Liver (tissue), 9 donors: Measurements from ENCODE around the gene XRCC6. TPM values are rescaled to one million over a fixed set of nuclear protein-coding genes. Genes with fewer than 3 reads are reported as not detected.

Source experiments
- DNase-seq: peaks from one replicate; pipeline ENCODE4 v3.0.0-alpha.2; 2017; ENCODE audit warnings: low spot score
- H3K27ac ChIP-seq, 2 donors: one replicate each; pipeline ENCODE4 v1.7.0; 2013; ENCODE audit warnings: inconsistent platforms in 2 of 2, low read length in 2 of 2, control low read depth in 1 of 2, low read depth in 1 of 2, mild to moderate bottlenecking in 1 of 2
- H3K27me3 ChIP-seq, 4 donors: one replicate each; pipeline versions ENCODE4 v1.6.1 to v1.7.0; 2013; ENCODE audit warnings: low read length in 3 of 4, inconsistent platforms in 1 of 4, mild to moderate bottlenecking in 1 of 4, moderate library complexity in 1 of 4; ENCODE audit not compliant: control insufficient read depth in 4 of 4, insufficient read depth in 4 of 4
- H3K36me3 ChIP-seq, 4 donors: one replicate each; pipeline versions ENCODE4 v1.6.1 to v1.7.0; 2013; ENCODE audit warnings: low read length in 3 of 4, mild to moderate bottlenecking in 3 of 4, low read depth in 1 of 4, moderate library complexity in 1 of 4; ENCODE audit not compliant: control insufficient read depth in 4 of 4, insufficient read depth in 3 of 4
- H3K4me1 ChIP-seq, 4 donors: one replicate each; pipeline versions ENCODE4 v1.6.1 to v1.7.0; 2013; ENCODE audit warnings: low read length in 3 of 4, mild to moderate bottlenecking in 3 of 4, moderate library complexity in 1 of 4; ENCODE audit not compliant: control insufficient read depth in 4 of 4, insufficient read depth in 4 of 4
- H3K4me3 ChIP-seq, 3 donors: one replicate each; pipeline versions ENCODE4 v1.6.1 to v1.7.0; 2013; ENCODE audit warnings: low read length in 3 of 3, control low read depth in 1 of 3, low read depth in 1 of 3, mild to moderate bottlenecking in 1 of 3
- H3K9ac ChIP-seq, 2 donors: one replicate each; pipeline ENCODE4 v1.7.0; 2013; ENCODE audit warnings: low read length in 2 of 2, mild to moderate bottlenecking in 2 of 2, moderate library complexity in 2 of 2, control low read depth in 1 of 2, low read depth in 1 of 2
- H3K9me3 ChIP-seq, 4 donors: one replicate each; pipeline versions ENCODE4 v1.6.1 to v1.7.0; 2013; ENCODE audit warnings: low read length in 3 of 4; ENCODE audit not compliant: control insufficient read depth in 4 of 4
- ATF3 ChIP-seq: IDR thresholded peaks from 2 replicates; pipeline ENCODE4 v1.6.1; 2016; ENCODE audit warnings: antibody characterized with exemption
- CTCF ChIP-seq: fragments of 150-350 bp; IDR thresholded peaks from 2 replicates; pipeline ENCODE4 v1.5.1; 2017; ENCODE audit warnings: improper control_type of control experiment, low read depth, low read length; ENCODE audit not compliant: missing input control
- EGR1 ChIP-seq, 2 donors: IDR thresholded peaks; 2 replicates each; pipeline ENCODE4 v1.6.1; 2016 to 2018; ENCODE audit warnings: antibody characterized with exemption in 2 of 2, low read depth in 2 of 2
- FOXA1 ChIP-seq: IDR thresholded peaks from 2 replicates; pipeline ENCODE4 v1.6.1; 2016; ENCODE audit warnings: antibody characterized with exemption
- FOXA2 ChIP-seq: IDR thresholded peaks from 2 replicates; pipeline ENCODE4 v1.6.1; 2016; ENCODE audit warnings: antibody characterized with exemption
- GABPA ChIP-seq, 2 donors: IDR thresholded peaks in 1 of 2; conservative IDR thresholded peaks in 1 of 2; 2 replicates each; pipeline ENCODE4 v1.6.1; 2016; ENCODE audit warnings: antibody characterized with exemption in 2 of 2, mild to moderate bottlenecking in 1 of 2, moderate library complexity in 1 of 2
- HNF4A ChIP-seq, 2 donors: conservative IDR thresholded peaks; 2 replicates each; pipeline ENCODE4 v1.6.1; 2016; ENCODE audit warnings: antibody characterized with exemption in 2 of 2, mild to moderate bottlenecking in 2 of 2
- HNF4G ChIP-seq: IDR thresholded peaks from 2 replicates; pipeline ENCODE4 v1.6.1; 2016; ENCODE audit warnings: antibody characterized with exemption
- JUND ChIP-seq, 2 donors: IDR thresholded peaks; 2 replicates each; pipeline ENCODE4 v1.6.1; 2016; ENCODE audit warnings: antibody characterized with exemption in 2 of 2
- NR2F2 ChIP-seq: IDR thresholded peaks from 2 replicates; pipeline ENCODE4 v1.6.1; 2016; ENCODE audit warnings: antibody characterized with exemption
- RAD21 ChIP-seq, 2 donors: IDR thresholded peaks; 2 replicates each; pipeline ENCODE4 v1.6.1; 2016; ENCODE audit warnings: antibody characterized with exemption in 2 of 2, mild to moderate bottlenecking in 2 of 2
- RXRA ChIP-seq, 2 donors: IDR thresholded peaks; 2 replicates each; pipeline ENCODE4 v1.6.1; 2017 to 2018; ENCODE audit warnings: antibody characterized with exemption in 2 of 2, mild to moderate bottlenecking in 1 of 2
- SP1 ChIP-seq: IDR thresholded peaks from 2 replicates; pipeline ENCODE4 v1.6.1; 2018; ENCODE audit warnings: antibody characterized with exemption, mild to moderate bottlenecking
- TAF1 ChIP-seq: conservative IDR thresholded peaks from 2 replicates; pipeline ENCODE4 v1.6.1; 2016; ENCODE audit warnings: antibody characterized with exemption, mild to moderate bottlenecking
- YY1 ChIP-seq: IDR thresholded peaks from 2 replicates; pipeline ENCODE4 v1.6.1; 2016; ENCODE audit warnings: antibody characterized with exemption, mild to moderate bottlenecking
- WGBS: extraction: QIAGEN DNeasy Blood & Tissue Kit; methylation state at CpG from one replicate; pipeline ENCODE4 v1.1.7; 2013; 5-methylcytosine and 5-hydroxymethylcytosine counted together
- polyA plus RNA-seq, 2 donors: library from polyadenylated mRNA; stranded (reverse) in 1 of 2; unstranded in 1 of 2; fragments of 200-250 nt in 1 of 2; fragments of >200 nt in 1 of 2; fragmentation: Nextera tagmentation in 1 of 2; extraction: Ambion mirVana in 1 of 2; gene quantifications; one replicate each; pipeline versions ENCODE4 v1.2.1 to v1.2.3, GENCODE V29; 2013 to 2015
- total RNA-seq, 2 donors: library from RNA; depleted of rRNA; stranded (reverse); fragments of >200 nt; gene quantifications; one replicate each; pipeline ENCODE4 v1.2.3, GENCODE V29; 2014
- TF ChIP-seq, protein P1 (sequence below): IDR thresholded peaks from 2 replicates; pipeline ENCODE4 v1.6.1; 2016; ENCODE audit warnings: antibody characterized with exemption
- TF ChIP-seq, protein P2 (sequence below): IDR thresholded peaks from 2 replicates; pipeline ENCODE4 v1.6.1; 2016; ENCODE audit warnings: antibody characterized with exemption
- TF ChIP-seq, protein P3 (sequence below): IDR thresholded peaks from 2 replicates; pipeline ENCODE4 v1.6.1; 2016; ENCODE audit warnings: antibody characterized with exemption, mild to moderate bottlenecking
- donor health status: healthy.
- donor health status: healthy.
- donor health status: healthy.
- donor health status: healthy.
- donor health status: healthy.

XRCC6 gene
- total and polyA plus RNA-seq, 4 donors: 81.8 to 148 (median 96.0) TPM

DNA sequence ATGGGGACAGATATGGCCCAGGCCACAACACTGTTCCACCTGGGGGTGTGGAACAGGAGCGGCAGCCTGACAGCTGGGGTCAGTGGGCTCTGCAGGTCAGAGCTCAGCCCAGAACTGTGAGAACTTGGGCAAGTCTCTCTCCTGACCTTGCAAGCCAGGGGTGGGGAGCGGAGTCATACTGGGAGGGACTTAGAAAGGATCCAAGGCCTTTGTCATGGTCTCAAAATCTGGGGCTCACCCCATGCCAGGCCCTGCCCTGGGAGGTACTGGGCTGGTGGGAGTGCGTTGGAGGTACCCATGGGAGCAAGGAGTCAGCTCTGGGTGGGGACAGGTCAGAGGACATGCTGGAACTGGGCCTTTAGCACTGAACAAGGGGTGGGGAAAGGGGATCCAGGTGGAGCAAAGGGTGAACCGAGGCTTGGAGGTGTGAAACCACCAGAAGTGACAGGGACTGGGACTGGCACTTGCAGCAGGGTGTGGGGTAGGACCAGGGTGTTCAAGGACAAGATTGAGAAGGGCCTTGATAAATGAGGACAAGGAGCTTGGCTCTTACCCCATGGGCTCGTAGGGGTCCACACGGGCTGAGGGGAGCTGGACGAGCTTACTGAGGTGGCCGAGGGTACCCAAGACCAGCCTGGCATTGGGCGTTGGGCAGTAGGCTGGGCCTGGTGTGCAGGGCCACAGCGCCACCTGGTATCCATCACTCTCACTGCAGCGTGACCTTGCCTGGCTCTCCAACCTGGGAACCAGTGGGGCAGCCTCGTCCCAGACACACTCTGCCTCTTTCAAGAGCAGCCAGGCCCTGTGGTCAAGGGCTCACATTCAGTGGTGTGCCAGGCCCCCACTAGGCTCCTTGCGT, 24.1 kb upstream of the XRCC6 start:
- 48% methylated on average over 13 of the region's 13 CpGs for WGBS
- TF ChIP-seq YY1: no peak
- TF ChIP-seq NR2F2: no peak
- no peak for TF ChIP-seq EGR1 (IDR thresholded peaks at IDR 0.05; ENCODE audit: low read depth in 2 of 2)
- TF ChIP-seq ATF3: no peak
- peak; percentile 82 to 92 for TF ChIP-seq RAD21 (IDR thresholded peaks at IDR 0.05)
- peak; percentile 68 for TF ChIP-seq CTCF
- TF ChIP-seq TAF1: no peak
- TF ChIP-seq, protein P1, sequence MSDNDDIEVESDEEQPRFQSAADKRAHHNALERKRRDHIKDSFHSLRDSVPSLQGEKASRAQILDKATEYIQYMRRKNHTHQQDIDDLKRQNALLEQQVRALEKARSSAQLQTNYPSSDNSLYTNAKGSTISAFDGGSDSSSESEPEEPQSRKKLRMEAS: no peak
- no peak for TF ChIP-seq HNF4G
- no peak for TF ChIP-seq FOXA2
- peak in 1 of 2 donors; percentile 16 for TF ChIP-seq RXRA (IDR thresholded peaks at IDR 0.05)
- no peak for TF ChIP-seq SP1
- Histone ChIP-seq H3K27ac (no peak overlapping the region), H3K9ac (no peak overlapping the region), H3K36me3 (peaks cover 4 to 16% (median 15%) of the 10 kb centered on the region in 4 donors), H3K4me3 (no peak overlapping the region), H3K27me3 (no peaks in the 10 kb centered on the region), H3K4me1 (peaks cover 0 to 12% (median 5%) of the 10 kb centered on the region in 4 donors), H3K9me3 (no peaks in the 10 kb centered on the region)
- peak; percentile 76 for DNase-seq

- H3K27ac ChIP-seq: no peak overlapping the region
Observed at GRCh38 chr22:41597635-41597953, 23.5 kb upstream of the XRCC6 start.

More at GRCh38 chr22:41597635-41597953, 23.5 kb upstream of the XRCC6 start:
- Histone ChIP-seq H3K36me3 (peaks cover 9 to 21% (median 20%) of the 10 kb centered on the region in 4 donors), H3K27me3 (no peaks in the 10 kb centered on the region), H3K4me1 (peaks cover 0 to 12% (median 5%) of the 10 kb centered on the region in 4 donors), H3K9me3 (no peaks in the 10 kb centered on the region), H3K9ac (no peak overlapping the region), H3K4me3 (no peak overlapping the region)
- WGBS: 86% methylated on average over 2 of the region's 2 CpGs
- TF ChIP-seq, protein P2, sequence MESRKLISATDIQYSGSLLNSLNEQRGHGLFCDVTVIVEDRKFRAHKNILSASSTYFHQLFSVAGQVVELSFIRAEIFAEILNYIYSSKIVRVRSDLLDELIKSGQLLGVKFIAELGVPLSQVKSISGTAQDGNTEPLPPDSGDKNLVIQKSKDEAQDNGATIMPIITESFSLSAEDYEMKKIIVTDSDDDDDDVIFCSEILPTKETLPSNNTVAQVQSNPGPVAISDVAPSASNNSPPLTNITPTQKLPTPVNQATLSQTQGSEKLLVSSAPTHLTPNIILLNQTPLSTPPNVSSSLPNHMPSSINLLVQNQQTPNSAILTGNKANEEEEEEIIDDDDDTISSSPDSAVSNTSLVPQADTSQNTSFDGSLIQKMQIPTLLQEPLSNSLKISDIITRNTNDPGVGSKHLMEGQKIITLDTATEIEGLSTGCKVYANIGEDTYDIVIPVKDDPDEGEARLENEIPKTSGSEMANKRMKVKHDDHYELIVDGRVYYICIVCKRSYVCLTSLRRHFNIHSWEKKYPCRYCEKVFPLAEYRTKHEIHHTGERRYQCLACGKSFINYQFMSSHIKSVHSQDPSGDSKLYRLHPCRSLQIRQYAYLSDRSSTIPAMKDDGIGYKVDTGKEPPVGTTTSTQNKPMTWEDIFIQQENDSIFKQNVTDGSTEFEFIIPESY: no peak
- TF ChIP-seq EGR1 (IDR thresholded peaks at IDR 0.05; ENCODE audit: low read depth in 2 of 2): no peak
- TF ChIP-seq ATF3: no peak
- no peak for TF ChIP-seq RXRA (IDR thresholded peaks at IDR 0.05)
- TF ChIP-seq, protein P1: no peak
- no peak for TF ChIP-seq FOXA1
- no peak for TF ChIP-seq RAD21 (IDR thresholded peaks at IDR 0.05)
- TF ChIP-seq FOXA2: no peak
- no peak for TF ChIP-seq JUND (IDR thresholded peaks at IDR 0.05)
- TF ChIP-seq HNF4G: no peak
- TF ChIP-seq SP1: no peak
- no peak for TF ChIP-seq NR2F2
- TF ChIP-seq TAF1: no peak
- no peak for TF ChIP-seq GABPA (IDR thresholded peaks at IDR 0.05 in 1 of 2, conservative IDR thresholded peaks at IDR 0.05 in 1 of 2)
- no peak for TF ChIP-seq HNF4A (conservative IDR thresholded peaks at IDR 0.05)
- TF ChIP-seq, protein P3, sequence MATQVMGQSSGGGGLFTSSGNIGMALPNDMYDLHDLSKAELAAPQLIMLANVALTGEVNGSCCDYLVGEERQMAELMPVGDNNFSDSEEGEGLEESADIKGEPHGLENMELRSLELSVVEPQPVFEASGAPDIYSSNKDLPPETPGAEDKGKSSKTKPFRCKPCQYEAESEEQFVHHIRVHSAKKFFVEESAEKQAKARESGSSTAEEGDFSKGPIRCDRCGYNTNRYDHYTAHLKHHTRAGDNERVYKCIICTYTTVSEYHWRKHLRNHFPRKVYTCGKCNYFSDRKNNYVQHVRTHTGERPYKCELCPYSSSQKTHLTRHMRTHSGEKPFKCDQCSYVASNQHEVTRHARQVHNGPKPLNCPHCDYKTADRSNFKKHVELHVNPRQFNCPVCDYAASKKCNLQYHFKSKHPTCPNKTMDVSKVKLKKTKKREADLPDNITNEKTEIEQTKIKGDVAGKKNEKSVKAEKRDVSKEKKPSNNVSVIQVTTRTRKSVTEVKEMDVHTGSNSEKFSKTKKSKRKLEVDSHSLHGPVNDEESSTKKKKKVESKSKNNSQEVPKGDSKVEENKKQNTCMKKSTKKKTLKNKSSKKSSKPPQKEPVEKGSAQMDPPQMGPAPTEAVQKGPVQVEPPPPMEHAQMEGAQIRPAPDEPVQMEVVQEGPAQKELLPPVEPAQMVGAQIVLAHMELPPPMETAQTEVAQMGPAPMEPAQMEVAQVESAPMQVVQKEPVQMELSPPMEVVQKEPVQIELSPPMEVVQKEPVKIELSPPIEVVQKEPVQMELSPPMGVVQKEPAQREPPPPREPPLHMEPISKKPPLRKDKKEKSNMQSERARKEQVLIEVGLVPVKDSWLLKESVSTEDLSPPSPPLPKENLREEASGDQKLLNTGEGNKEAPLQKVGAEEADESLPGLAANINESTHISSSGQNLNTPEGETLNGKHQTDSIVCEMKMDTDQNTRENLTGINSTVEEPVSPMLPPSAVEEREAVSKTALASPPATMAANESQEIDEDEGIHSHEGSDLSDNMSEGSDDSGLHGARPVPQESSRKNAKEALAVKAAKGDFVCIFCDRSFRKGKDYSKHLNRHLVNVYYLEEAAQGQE: no peak
- TF ChIP-seq YY1: no peak
- TF ChIP-seq CTCF: no peak
- no peak for DNase-seq
